HepG2 (cell line): ENCODE results near the gene CEP68. TPM values are rescaled to one million over a fixed set of nuclear protein-coding genes. Genes with fewer than 3 reads are reported as not detected.
A peak's percentile ranks its signal among the peaks of the same experiment; 100 is the strongest.

Experiments
- EZH2 ChIP-seq: conservative IDR thresholded peaks from 2 replicates; pipeline ENCODE4 v1.6.1; 2012; ENCODE audit warnings: mild to moderate bottlenecking, low read depth, low read length, moderate library complexity
- FOXO1 ChIP-seq: sonication (generic); formaldehyde crosslinking; IDR thresholded peaks from 2 replicates; pipeline ENCODE4 v1.4.0; 2020; ENCODE audit warnings: missing genetic modification reagents
- HNRNPH1 ChIP-seq: fragments of 200-400 bp; formaldehyde crosslinking; optimal IDR thresholded peaks from 2 replicates; pipeline ENCODE3; 2017; ENCODE audit warnings: mild to moderate bottlenecking, low read depth, low read length
- KDM5A ChIP-seq: fragments of 200-600 bp; sonication (generic); IDR thresholded peaks from 2 replicates; pipeline ENCODE4 v1.7.0; 2018; ENCODE audit warnings: antibody characterized with exemption, mild to moderate bottlenecking, low read length, borderline replicate concordance
- NRL ChIP-seq: sonication (generic); formaldehyde crosslinking; IDR thresholded peaks from 2 replicates; pipeline ENCODE4 v1.5.0; 2020; ENCODE audit warnings: missing genetic modification reagents, mild to moderate bottlenecking, moderate library complexity, borderline replicate concordance
- PHB2 ChIP-seq: fragments of 450-650 bp; IDR thresholded peaks from 2 replicates; pipeline ENCODE4 v1.6.1; 2018; ENCODE audit not compliant: partially characterized antibody
- RNF219 ChIP-seq: sonication (generic); formaldehyde crosslinking; IDR thresholded peaks from 2 replicates; pipeline ENCODE4 v1.5.0; 2020; ENCODE audit warnings: mild to moderate bottlenecking, missing genetic modification reagents
- RORA ChIP-seq: sonication (generic); formaldehyde crosslinking; IDR thresholded peaks from 2 replicates; pipeline ENCODE4 v1.5.0; 2020; ENCODE audit warnings: mild to moderate bottlenecking, missing genetic modification reagents, moderate library complexity
- SMARCC2 ChIP-seq: fragments of 450-650 bp; IDR thresholded peaks from 2 replicates; pipeline ENCODE4 v1.6.1; 2017; ENCODE audit warnings: antibody characterized with exemption, mild to moderate bottlenecking
- SOX6 ChIP-seq, 2 experiments: fragments of 450-650 bp in 1 of 2; sonication (generic) in 1 of 2; formaldehyde crosslinking in 1 of 2; IDR thresholded peaks; 2 replicates each; pipeline versions ENCODE4 v1.4.0 to v1.6.1; 2017 to 2020; ENCODE audit warnings: antibody characterized with exemption in 1 of 2, mild to moderate bottlenecking in 1 of 2, missing genetic modification reagents in 1 of 2
- ZBTB7A ChIP-seq: sonication (generic); formaldehyde crosslinking; IDR thresholded peaks from 2 replicates; pipeline ENCODE4 v1.8.0; 2022; ENCODE audit warnings: mild to moderate bottlenecking, missing genetic modification reagents
- ZNF142 ChIP-seq: sonication (generic); formaldehyde crosslinking; IDR thresholded peaks from 2 replicates; pipeline ENCODE4 v1.4.0; 2020; ENCODE audit warnings: missing genetic modification reagents
- ZNF24 ChIP-seq: fragments of 450-650 bp; IDR thresholded peaks from 2 replicates; pipeline ENCODE4 v1.6.1; 2017; ENCODE audit warnings: antibody characterized with exemption, mild to moderate bottlenecking
- ZNF281 ChIP-seq: sonication (generic); formaldehyde crosslinking; IDR thresholded peaks from 2 replicates; pipeline ENCODE4 v1.4.0; 2020; ENCODE audit warnings: missing genetic modification reagents, borderline replicate concordance
- ZNF383 ChIP-seq: sonication (generic); formaldehyde crosslinking; IDR thresholded peaks from 2 replicates; pipeline ENCODE4 v1.4.0; 2020; ENCODE audit warnings: missing genetic modification reagents, mild to moderate bottlenecking, borderline replicate concordance
- ZNF577 ChIP-seq: sonication (generic); formaldehyde crosslinking; IDR thresholded peaks from 2 replicates; pipeline ENCODE4 v1.4.0; 2020; ENCODE audit warnings: mild to moderate bottlenecking, low read depth, missing genetic modification reagents, borderline replicate concordance
- ZNF740 ChIP-seq: sonication (generic); formaldehyde crosslinking; IDR thresholded peaks from 2 replicates; pipeline ENCODE4 v1.4.0; 2020; ENCODE audit warnings: missing genetic modification reagents
- polyA plus RNA-seq, 8 experiments: library from polyadenylated mRNA; depleted of rRNA in 3 of 8; stranded (reverse) in 7 of 8; unstranded in 1 of 8; fragments of >200 nt; fragmentation: Illumina TruSeq in 4 of 8; extraction: Trizol in 4 of 8; gene quantifications; 2 replicates each; pipeline versions ENCODE4 v1.2.1 to v1.2.3, GENCODE V29; 2011 to 2016; ENCODE audit warnings: low read depth in 4 of 8, missing spikeins in 1 of 8, mixed read lengths in 1 of 8; ENCODE audit not compliant: insufficient read depth in 1 of 8
- total RNA-seq, 5 experiments: library from RNA; depleted of rRNA; stranded (reverse); fragments of >200 nt; fragmentation: Illumina TruSeq; extraction: Trizol; gene quantifications; 2 replicates each; pipeline ENCODE4 v1.2.3, GENCODE V29; 2016; ENCODE audit warnings: low read depth in 1 of 5

CEP68 gene
- total and polyA plus RNA-seq, 2 of the 13 experiments (the other 11 are each of a cell fraction or from before 2014, with no cell fraction given), result 5.7 to 9.3 TPM

GRCh38 chr2:65055422-65056214 is 598 bp upstream of the CEP68 start (continued):
- TF ChIP-seq ZNF577 (CRISPR knock-in tag) (no peak), KDM5A (peak; percentile 44; the same call in 1 of the 2 replicates), NRL (CRISPR knock-in tag) (peak; percentile 78; the same call in 1 of the 2 replicates), ZNF24 (0 out of 2 replicates have a peak, but pooled peaks have one; percentile 19), SOX6 (IDR thresholded peaks at IDR 0.05) (no peak), SOX6 (CRISPR knock-in tag; IDR thresholded peaks at IDR 0.05) (peak; percentile 55; the same call in 1 of the 2 replicates), PHB2 (no peak), ZNF281 (CRISPR knock-in tag) (peak; percentile 34; the same call in 1 of the 2 replicates), ZNF740 (CRISPR knock-in tag) (no peak), SMARCC2 (no peak), HNRNPH1 (no peak), FOXO1 (CRISPR knock-in tag) (peak; percentile 51), RNF219 (no peak), ZBTB7A (CRISPR knock-in tag) (no peak), ZNF142 (CRISPR knock-in tag) (no peak), RORA (CRISPR knock-in tag) (no peak), ZNF383 (CRISPR knock-in tag) (no peak), EZH2 (no peak)
